ENCODE measurements around the gene TBC1D30.

The TBC1D30 gene

DNA sequence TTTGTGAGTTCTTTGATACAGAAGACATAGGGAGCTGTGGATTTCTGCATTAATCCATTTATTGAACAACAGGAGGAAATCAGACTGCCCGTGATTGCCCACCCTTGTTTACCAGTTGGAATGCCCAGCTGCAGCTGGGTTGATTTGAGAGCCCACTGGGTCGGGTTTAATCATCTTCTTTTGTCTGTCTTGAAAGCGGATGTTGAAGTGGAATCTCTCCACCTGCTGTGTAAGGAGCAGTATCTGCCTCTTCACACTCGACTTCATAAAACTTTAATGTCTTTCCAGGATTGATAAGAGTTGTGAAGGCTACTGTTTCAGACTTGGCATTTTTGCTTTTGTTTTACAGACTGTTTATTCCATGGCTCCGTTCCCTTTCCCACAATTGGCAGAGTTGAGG, 39.9 kb downstream of the TBC1D30 start:
- no peak for DNase-seq

DNA sequence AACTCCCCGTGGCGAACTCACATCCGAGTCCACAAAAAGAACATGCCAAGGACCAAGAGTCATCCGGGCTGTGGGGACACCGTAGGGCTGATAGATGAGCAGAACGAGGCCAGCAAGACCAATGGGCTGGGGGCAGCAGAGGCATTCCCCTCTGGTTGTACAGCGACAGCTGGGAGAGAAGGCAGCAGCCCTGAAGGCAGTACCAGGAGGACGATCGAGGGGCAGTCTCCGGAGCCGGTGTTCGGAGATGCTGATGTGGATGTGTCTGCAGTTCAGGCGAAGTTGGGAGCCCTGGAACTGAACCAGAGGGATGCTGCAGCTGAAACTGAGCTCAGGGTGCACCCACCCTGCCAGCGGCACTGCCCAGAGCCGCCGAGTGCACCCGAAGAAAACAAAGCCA, 50.7 kb downstream of the TBC1D30 start:
- no peak for DNase-seq

DNA sequence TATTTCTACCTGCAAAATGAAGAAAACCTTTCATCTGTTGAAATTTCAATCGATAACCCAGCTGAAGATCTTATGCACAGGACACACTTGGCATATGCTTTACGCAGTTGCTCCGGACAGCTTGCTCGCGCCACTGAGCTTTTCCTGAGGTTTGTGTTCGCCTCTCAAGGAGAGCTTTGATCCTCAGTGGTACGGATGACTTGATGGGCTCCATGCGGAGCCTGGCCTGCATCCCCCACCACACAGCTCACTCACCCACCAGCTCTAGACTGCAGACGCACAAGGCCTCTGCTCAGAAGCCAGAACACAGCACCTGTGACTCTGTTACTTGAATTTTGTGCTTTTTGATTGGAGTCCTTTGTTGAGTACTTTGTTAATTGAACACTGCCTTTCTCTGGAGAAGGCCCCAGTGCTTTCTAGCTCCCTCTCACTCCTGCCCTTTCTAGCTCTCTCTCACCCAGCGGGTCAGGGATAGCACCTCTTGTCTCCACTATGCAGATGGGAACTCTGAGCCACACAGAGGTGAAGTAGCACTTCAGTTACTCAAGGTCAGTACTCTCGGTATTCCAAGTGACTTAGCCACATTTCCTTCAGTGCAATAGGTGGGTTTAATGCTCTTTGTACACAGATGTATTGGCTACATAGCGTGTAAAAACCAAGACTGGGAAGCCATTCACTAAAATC, 52.1 kb downstream of the TBC1D30 start:
- no peak for DNase-seq

DNA sequence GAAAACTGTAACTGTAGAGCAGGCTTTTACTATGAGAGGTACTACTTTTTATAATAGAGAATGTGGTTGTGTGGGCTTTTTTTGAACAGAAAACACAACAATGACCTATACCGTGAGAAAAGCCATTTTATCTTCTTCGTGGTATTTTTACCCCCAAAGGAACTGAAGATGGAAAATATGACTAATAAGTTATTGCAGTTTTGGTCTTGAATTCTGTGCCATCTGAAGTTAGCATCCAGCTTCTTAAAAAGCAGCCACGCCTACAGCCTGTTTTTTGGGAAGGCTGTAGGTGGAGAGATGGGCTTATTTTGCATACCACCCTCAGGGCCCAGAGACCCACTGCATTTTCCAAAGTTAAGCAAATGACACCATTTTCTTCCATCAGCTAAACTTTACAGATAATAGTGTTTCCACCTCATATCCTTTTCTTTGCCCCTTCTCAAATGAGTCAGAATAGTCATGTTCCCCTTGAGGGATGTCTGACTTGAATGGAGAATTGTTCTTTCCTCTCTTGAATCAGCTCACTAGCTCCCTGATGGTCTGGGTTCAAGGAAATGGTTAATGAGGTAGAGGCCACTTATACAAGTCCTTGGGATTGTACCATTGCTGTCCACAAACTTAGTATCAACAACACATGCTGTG, 53.0 kb downstream of the TBC1D30 start:
- no peak for DNase-seq

DNA sequence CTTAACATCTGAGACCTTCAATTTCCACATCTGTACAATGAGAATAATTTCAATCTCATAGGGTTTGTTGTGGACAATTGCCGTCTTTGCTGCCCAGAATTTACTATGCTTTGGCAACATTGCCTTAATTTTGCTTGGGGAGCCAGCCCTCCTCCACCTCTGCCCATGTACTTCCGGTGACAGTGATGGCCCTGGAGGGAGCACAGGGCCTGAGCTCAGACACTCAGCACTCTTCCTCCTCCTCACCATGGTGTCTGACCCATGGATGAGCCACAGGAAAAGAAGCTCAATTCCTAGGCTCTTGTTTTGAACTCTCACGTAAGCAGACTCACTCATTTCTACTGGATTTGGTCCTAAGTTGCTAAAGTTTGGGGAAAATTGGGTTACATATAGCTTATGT, 58.2 kb downstream of the TBC1D30 start:
- no peak for DNase-seq

DNA sequence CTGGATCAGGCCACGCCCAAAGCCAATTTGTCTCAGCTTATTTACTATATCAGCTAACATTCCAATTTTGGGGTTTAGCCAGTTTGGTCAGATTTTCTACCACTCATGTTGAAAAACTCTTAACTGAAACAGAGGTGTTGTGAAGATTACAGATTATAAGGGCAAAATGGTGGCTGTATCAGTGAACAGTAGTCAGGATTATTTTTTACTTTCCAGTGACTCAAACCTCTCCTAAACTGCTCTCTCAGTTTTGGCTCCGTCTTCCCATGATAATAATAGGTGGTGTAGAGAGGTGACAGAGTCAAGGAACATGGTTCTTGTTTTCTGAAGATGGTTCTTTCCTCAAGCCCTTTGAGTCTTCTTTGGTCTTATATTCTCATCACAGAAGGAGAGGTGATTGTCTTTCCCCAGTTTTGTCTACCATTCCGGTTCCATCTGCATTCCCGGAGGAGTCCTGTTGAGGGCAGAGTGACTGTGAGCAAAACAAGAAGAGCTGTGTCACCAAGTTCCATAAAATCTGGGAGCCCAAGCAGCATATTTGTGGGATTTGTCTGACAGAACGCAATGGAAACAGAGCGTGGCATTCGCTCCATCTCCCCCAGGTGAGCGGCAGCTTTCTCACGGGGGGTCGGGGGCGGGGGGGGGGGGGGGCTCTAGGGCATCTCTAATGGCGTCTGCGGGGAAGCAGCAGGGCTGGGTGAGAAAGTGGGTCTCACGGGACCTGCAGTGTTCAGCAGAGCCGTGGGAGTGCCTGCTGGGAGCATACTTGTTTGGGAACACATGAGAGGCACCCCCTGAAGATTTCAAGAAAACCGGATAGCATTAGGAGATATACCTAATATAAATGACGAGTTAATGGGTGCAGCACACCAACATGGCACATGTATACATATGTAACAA, 59.1 kb downstream of the TBC1D30 start:
- DNase-seq, result no peak

DNA sequence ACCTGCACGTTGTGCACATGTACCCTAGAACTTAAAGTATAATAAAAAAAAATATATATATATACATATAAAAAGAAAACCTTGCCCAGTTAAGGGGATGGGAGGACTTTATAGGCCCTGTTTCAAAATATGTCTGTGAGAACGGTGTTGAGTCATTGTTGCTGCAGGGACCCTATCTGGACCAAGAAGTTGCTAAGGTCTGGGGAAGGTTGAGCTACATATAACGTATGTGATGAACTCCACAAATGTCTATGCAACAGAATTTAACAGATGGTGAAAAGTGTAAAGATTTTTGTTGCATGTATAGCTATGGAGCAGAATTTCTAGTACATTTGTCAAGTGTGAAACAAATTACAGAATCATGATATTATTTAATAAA, 59.7 kb downstream of the TBC1D30 start:
- DNase-seq, result no peak

DNA sequence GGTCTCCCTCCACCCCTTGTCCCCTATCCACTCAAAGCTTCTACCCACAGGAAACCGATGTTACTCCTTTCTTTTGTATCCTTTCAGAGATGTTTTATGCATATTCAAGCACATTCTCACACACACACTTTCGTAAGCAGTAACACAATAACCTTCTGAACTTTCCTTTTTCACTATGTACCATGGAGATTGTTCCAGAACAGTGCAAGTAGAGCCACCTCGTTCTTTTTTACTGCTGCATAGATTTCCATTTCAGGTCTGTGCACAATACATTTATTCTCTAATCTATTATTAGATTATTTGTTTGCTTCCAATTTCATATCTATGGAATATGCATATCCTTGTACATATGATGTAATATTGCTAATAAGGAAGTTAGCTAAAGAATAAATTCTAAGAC, 60.3 kb downstream of the TBC1D30 start:
- no peak for DNase-seq

DNA sequence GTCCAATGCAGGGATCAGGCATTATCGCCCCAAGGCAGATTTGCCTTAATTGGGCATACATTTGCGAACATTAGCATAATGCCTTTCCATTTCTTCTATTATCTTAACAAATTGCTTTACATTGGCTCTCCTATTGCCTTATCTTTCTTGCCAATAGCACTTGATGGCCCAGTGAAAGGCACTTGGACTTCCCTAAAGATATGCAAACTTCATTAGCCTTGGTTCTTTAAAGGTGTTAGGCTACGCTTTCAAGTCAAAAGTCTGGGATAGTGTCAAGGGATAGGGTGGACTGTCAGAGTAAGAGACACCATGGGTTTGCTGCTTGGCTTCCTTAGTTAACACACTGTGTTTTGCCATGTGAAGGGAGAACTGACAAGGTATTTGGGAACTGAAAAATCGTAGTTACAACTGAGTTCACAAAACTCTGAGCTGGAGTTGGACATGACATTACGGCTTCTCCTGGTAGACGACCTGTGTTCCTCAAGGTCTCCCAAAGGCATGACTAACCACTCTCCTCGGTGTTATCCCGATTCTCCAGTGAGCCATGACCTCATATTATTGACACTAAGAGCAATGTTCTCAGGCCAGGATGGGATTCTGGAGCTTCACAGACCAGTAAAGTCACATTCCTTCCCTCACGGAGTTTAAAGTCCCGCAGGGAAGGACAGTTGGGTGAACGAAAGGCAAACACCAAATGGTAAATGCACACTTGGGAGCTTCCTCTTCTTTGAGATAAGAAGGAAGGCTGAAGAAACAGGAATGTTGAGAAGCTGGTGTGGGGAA, 65.2 kb downstream of the TBC1D30 start:
- DNase-seq, result no peak

DNA sequence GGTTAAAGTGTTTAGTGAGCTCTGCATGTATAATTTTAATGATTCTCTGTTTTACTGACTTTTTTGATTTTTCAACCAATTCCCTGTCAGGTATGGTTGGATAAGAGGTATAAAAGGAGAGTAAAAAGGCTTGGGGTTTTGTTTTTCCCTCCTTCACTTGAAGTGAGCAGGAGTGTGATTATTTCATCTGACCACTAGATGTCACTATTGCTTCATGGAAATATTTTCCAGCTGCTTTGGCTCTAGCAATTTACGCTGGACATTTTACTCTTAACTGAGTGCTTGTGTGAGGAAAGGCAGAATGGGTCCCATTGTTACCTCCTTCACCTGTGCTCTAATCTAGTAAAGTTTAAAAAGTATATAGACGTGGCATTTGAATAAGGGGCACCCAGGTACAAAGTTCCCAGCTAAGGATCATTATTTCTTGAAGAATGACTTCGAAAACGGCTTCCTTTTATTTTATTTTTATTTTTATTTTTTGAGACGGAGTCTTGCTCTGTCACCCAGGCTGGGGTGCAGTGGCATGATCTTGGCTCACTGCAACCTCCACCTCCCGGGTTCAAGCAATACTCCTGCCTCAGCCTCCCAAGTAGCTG, 66.5 kb downstream of the TBC1D30 start:
- DNase-seq, result peak in 1 of 14 donors; percentile 7

DNA sequence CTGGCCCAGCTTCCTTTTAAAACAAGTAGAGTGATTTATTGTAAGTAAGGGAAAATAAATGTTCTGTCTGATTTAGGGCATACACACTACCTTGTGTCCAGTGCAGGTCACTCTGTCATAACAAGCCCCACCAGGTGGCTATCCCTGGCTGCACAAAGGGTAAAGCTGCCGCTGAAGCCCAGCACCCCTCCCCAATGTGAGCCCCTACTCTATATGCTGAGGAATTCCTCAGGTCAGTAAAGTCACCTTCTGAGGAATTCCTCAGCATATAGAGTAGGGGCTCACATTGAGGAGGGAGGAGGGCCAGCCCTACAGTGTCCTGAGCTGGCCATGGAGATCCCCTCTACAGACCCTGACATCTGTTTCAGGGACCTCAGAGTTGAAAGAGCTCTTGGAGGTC, 67.2 kb downstream of the TBC1D30 start:
- DNase-seq, result no peak

DNA sequence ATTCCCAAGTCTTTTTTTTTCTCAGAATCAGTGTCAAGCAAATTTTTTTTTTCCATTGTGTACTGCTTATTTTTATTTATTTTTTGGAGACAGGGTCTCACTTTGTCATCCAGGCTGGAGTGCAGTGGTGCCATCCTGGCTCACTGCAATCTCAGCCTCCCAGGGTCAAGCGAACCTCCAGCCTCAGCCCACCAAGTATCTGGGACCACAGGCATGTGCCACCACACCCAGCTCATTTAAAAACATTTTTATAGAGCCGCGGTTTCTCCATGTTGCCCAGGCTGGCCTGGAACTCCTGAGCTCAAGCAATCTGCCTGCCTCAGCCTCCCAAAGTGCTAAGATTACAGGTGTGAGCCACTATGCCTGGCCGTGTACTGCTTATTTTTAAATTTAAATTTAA, 68.1 kb downstream of the TBC1D30 start:
- no peak for DNase-seq

DNA sequence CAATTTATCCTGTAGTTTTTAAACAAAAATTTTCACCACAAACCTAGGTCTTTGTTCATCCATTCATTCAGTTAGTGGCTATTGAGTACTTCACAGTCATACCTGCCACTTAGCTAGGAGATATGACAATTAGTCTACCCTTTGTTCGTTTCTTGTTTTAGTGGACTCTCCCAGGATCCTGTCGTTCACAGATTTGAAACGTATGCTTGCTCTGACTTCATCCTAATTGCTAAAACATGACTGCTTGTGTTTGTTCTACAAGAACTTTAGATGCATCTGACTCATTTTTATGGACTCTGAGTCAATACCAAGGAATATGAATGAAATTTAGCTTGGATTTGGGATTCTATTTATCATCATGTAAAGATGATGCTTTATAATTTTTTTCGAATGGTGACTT, 69.5 kb downstream of the TBC1D30 start:
- no peak for DNase-seq

DNA sequence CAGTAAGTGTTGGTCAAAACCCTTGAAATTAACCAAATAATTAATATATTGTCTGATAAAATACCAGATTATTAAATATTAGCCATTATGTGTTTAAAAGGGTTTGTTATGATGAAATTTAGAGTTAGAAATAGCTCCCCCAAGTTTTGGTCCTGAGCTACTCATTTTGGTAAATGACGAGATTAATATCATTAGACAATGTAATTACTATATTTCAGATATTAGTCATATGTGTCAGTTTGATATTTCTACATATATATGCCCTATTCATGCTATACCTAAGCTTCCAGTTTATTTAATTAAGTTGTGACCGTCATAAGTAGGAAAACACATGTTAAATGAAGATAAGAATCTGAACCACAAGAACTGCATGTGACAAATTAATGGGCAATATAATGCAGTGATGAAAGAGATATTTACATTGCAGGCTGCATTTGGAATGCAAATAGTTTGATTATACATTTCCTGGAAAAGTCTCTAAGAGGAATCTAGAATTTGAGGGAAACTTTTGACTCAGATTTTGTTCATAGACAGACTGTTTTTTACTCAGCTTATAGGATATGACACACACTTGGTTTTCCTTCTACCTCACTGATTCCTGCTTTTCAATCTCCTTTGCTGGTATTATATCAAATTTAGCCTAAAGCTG, 70.5 kb downstream of the TBC1D30 start:
- DNase-seq, result no peak

DNA sequence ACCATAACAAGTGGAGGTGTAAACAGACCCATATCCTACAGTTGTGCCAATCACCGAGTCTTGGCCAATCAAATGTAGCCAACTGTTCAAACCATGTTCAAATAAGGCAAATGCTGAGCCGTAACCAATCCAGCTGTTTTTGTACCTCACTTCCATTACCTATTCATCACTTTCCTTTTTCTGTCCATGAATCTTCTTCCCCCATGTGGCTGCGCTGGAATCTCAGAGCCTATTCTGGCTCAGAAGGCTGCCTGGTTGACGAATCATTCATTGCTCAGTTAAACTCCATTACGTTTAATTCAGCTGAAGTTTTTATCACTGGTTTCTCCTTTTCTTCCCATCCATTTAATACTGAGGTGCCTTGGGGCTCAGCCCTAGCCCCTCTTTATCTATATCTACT, 71.1 kb downstream of the TBC1D30 start:
- no peak for DNase-seq

DNA sequence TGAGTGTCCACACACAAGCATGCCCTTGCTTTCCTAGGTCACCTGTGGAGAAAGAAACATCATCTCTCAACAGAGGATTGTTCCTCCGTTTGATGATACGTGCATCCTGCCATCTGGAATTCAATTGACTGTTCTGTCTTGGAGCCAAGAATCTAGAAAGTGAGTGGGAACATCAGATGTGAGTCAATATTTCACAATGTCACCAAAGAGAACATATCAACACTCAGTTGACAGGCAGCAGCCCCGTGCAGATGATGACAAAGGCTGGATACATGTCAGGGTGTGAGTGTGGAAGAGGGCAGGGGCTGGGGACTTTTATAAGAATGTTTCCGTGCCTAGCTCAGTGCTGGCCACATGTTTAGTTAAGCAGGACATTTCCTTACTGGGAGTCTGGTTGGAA, 76.1 kb downstream of the TBC1D30 start:
- no peak for DNase-seq

DNA sequence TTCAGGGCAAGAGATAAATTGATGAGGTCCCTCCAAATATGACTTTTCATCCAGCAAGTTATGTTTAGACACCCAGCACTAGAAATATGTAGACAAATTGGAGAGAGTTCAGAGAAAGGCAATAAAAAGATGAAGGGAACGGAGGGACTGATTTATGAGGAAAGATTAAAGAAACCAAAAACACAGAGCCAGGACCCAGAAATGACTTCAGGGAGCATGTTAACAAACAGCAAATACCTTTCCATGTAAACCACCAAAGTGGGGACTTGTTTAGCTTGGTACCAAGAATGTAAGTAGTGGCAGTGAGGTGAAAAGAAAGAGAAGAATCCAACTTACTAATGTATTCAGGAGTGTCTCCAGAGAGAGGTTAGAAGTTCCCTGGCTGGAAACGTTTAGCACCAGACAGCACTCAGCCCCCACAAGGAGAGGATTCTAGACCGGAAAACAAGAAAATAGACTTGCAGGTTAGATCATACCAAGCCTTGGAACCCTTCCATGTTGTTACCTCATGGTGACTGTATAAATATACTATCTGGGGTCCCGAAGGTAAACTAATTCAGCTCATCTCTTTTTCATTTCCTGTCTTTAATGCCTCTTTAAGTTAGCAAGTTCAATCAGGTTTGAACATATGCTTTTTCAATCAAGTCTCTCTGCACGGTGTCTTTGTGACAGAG, 79.2 kb downstream of the TBC1D30 start:
- DNase-seq, result no peak

DNA sequence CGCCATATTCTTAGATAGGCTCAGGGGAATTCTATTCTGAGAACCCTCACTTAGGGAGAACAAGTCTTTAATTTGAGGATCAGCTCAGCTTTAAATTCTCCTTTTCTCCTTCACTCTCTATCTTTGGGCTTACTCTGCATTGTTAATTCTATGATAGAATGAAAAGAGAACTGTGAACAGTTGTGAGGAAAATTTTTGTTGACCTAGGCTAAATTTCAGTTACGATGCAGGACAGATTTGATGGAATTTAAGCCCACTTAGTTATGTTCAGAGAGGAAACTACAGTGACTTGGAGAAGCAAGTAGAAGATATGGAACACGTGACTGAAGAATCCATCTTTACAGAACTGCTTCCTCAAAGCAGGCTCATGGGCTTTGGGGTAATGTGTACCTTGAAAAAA, 82.7 kb downstream of the TBC1D30 start:
- DNase-seq, result no peak

DNA sequence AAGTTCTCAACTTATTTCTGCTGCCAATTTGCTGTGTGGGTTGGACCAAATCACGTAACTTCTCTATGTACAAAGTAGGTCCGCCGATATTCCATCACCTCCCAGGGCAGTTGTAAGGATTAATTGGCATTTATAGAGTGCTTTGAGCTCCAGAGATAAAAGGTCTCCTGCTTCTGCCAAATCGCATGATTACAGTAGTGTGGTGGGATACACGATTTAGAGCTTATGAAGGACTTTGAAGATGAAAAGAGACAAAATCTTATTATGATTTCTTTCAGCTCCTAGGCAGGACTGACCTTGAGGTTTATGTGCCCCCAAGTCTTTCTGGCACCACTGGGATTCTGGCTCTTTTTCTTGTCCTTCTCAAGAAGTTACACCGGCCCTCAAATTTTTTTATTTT, 84.7 kb downstream of the TBC1D30 start:
- DNase-seq, result no peak

DNA sequence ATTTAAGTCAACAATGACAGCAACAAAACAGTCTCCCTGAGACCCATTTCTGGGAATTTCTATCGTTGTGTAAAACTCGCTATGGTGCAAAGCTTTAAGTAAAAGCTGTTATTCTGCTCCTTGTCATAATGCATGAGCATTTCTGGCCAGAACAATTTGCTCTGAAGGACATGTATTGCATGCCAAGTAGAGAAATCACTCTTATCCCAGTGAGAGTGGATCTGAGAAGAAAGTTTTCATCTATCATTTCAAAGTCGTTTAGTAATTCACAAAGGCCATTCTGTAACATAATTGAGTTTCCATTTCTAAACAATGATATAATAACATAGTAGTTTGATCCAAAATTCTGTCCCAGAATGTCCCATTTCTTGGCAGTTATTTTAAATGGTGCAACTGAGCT, 86.6 kb downstream of the TBC1D30 start:
- no peak for DNase-seq

DNA sequence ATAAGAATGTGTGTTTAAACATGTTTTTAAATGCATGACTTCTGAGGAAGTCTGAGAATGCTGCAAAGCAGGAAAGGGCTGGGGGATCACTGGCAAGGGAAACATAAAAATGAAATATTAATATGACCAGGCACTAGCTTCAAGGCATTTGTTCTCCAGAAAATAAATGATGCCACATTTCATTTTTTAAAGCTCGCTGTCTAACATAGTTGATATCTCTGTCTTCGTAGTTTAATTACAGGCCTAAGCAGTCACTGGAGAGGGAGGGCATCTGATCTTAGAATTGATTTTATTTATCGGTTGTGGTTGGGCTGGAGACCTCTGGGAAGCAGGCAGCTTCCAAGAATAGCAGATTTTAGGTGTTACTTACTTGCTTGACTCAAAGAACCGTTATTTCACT, 87.5 kb downstream of the TBC1D30 start:
- no peak for DNase-seq
